ENCODE measurements around the gene ALK.

- TF ChIP-seq POLR2A (IDR thresholded peaks at IDR 0.05), result no peak
- no peak for TF ChIP-seq POLR2AphosphoS5 (IDR thresholded peaks at IDR 0.05)
Observed at GRCh38 chr2:29307519-29307918, 613.9 kb downstream of the ALK start.

Measured in sigmoid colon (tissue), 4 donors.